ENCODE results near the gene MAFB.

MAFB gene

DNA sequence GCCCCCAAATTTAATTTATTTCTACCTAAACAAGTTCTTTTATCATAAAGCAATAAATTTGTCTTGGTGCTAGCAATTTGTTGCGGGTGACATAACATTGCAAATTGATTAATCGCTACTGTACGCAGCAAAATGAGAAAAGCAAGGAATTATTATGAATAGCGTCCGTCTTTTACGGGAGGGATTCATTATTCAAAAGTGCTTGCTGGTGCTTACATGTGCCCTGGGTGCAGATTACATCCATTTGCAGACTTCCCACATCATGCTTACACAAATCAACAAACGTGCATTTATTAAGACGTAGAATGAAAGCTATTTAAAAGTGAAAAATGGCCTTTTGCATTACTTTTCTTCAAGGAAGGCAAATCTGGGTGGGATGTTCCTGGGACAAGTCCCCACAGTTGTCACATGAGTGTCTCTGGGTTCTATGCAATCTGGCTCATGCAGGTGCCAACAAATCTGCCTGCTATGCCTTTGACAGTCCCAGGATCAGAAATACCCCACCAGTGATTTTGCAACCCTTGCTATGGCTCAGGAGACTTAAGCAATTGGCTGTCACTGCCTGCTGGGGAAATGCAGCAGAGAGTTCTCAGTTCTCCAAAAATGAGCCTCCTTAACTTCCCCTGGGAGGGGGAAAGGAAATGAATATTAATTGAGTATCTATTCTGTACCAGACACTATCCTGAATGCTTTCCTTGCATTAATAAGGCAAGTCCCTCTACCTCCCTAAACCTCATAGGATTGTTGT lies 30.1 kb upstream of the MAFB start:
- no peak for DNase-seq (ENCODE audit: insufficient read length, low spot score)
- no peak for FAIRE-seq
- TF ChIP-seq PAX5 (IDR thresholded peaks at IDR 0.05; ENCODE audit: insufficient read depth, low read length, severe bottlenecking) = no peak
- no peak for TF ChIP-seq POLR2A (IDR thresholded peaks at IDR 0.05; ENCODE audit: low read depth, low read length)
- TF ChIP-seq SPI1 (IDR thresholded peaks at IDR 0.05; ENCODE audit: low read depth, low read length) = no peak
- no peak for TF ChIP-seq POU2F2 (IDR thresholded peaks at IDR 0.05; ENCODE audit: low read depth, low read length)
- no peak for TF ChIP-seq TAF1 (IDR thresholded peaks at IDR 0.05; ENCODE audit: low read depth, low read length)
- TF ChIP-seq POLR2AphosphoS5 (IDR thresholded peaks at IDR 0.05; ENCODE audit: low read depth, low read length) = no peak

GRCh38 chr20:40718214-40718977 lies 29.4 kb upstream of the MAFB start:
- TF ChIP-seq SPI1 (IDR thresholded peaks at IDR 0.05; ENCODE audit: low read depth, low read length) = no peak
- TF ChIP-seq POLR2AphosphoS5 (IDR thresholded peaks at IDR 0.05; ENCODE audit: low read depth, low read length) = no peak
- TF ChIP-seq POLR2A (IDR thresholded peaks at IDR 0.05; ENCODE audit: low read depth, low read length) = no peak
- no peak for TF ChIP-seq POU2F2 (IDR thresholded peaks at IDR 0.05; ENCODE audit: low read depth, low read length)
- no peak for TF ChIP-seq TAF1 (IDR thresholded peaks at IDR 0.05; ENCODE audit: low read depth, low read length)
- TF ChIP-seq PAX5 (IDR thresholded peaks at IDR 0.05; ENCODE audit: insufficient read depth, low read length, severe bottlenecking) = no peak
- FAIRE-seq = no peak
- DNase-seq (ENCODE audit: insufficient read length, low spot score) = no peak

DNA sequence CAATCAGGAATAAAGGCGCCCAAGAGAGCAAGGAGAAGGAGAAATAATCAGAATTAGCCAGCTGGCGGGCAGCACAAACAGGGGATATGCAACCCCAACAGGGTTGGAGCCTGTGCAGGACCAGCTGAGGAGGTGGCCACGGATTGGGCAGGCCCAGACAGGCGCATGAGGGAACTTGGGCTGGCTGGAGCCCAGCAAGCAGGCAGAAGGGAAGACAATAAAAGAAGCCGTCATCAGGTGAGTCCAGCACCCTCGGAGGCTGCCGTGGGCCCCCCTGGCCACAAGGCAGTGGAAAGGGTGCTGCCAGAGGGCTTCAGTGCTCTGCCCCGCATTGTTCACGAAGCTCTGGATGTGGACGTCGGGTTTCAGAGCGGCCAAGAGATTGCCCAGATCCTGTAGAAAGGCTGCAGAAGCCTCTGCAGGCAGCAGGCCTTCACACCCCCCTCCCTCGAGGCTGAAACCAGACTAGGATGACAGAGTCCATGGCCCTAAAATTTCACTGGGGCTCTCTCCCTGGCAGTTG lies 28.4 kb upstream of the MAFB start:
- FAIRE-seq (no peak), DNase-seq (ENCODE audit: insufficient read length, low spot score) (no peak)
- TF ChIP-seq PAX5 (IDR thresholded peaks at IDR 0.05; ENCODE audit: insufficient read depth, low read length, severe bottlenecking) = no peak
- no peak for TF ChIP-seq POLR2A (IDR thresholded peaks at IDR 0.05; ENCODE audit: low read depth, low read length)
- no peak for TF ChIP-seq SPI1 (IDR thresholded peaks at IDR 0.05; ENCODE audit: low read depth, low read length)
- no peak for TF ChIP-seq POLR2AphosphoS5 (IDR thresholded peaks at IDR 0.05; ENCODE audit: low read depth, low read length)
- no peak for TF ChIP-seq TAF1 (IDR thresholded peaks at IDR 0.05; ENCODE audit: low read depth, low read length)
- TF ChIP-seq POU2F2 (IDR thresholded peaks at IDR 0.05; ENCODE audit: low read depth, low read length) = no peak

DNA sequence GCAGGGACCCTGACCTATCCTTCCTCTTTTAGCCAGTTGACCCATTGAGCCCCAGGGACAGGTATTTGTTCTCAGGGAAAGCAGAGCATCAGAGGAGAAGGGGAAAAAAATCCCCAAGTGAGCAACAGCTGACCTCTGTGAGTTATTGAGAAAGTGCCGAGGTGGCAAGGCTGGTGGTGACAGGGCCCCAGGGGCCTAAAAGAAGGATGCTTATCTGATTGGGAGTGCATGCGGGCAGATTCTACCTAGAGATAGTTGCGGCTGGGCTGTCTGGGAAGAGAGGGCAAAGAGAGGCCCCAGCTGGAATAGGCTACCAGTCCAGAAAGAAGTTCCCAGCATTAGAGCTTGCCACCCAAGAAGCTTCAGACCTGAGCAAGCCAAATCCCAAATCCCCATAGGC lies 26.5 kb upstream of the MAFB start:
- no peak for DNase-seq (ENCODE audit: insufficient read length, low spot score)

GRCh38 chr20:40714916-40715315 lies 25.9 kb upstream of the MAFB start:
- no peak for TF ChIP-seq PAX5 (IDR thresholded peaks at IDR 0.05; ENCODE audit: insufficient read depth, low read length, severe bottlenecking)
- no peak for TF ChIP-seq POLR2A (IDR thresholded peaks at IDR 0.05; ENCODE audit: low read depth, low read length)
- TF ChIP-seq TAF1 (IDR thresholded peaks at IDR 0.05; ENCODE audit: low read depth, low read length) = no peak
- no peak for TF ChIP-seq POU2F2 (IDR thresholded peaks at IDR 0.05; ENCODE audit: low read depth, low read length)
- no peak for TF ChIP-seq SPI1 (IDR thresholded peaks at IDR 0.05; ENCODE audit: low read depth, low read length)
- TF ChIP-seq POLR2AphosphoS5 (IDR thresholded peaks at IDR 0.05; ENCODE audit: low read depth, low read length) = no peak
- DNase-seq (ENCODE audit: insufficient read length, low spot score) = no peak
- no peak for FAIRE-seq

More for the DNA sequence above, 26.5 kb upstream of the MAFB start:
- TF ChIP-seq POLR2AphosphoS5 (IDR thresholded peaks at IDR 0.05; ENCODE audit: low read depth, low read length) (no peak), SPI1 (IDR thresholded peaks at IDR 0.05; ENCODE audit: low read depth, low read length) (no peak), PAX5 (IDR thresholded peaks at IDR 0.05; ENCODE audit: insufficient read depth, low read length, severe bottlenecking) (no peak), POLR2A (IDR thresholded peaks at IDR 0.05; ENCODE audit: low read depth, low read length) (no peak), TAF1 (IDR thresholded peaks at IDR 0.05; ENCODE audit: low read depth, low read length) (no peak), POU2F2 (IDR thresholded peaks at IDR 0.05; ENCODE audit: low read depth, low read length) (no peak)
- FAIRE-seq = no peak

DNA sequence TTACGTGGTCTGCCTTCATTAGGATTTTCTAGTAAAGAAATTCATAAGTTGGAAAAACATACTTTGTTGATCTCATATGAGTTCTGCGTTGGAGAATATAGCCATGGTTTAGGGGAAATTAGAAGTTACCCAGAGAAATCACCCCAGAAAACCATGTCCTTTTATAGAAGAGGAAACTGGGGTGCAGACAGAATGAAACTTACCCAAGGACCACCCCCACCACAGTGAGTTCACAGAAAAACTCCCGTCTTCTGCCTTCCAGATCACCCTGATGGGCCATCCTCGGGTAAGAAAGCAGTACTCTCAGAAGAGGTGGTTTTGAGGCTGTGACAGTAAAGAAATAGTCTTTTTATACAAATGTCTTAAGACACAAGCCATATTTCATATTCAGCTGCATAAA lies 25.1 kb upstream of the MAFB start:
- no peak for TF ChIP-seq PAX5 (IDR thresholded peaks at IDR 0.05; ENCODE audit: insufficient read depth, low read length, severe bottlenecking)
- no peak for TF ChIP-seq TAF1 (IDR thresholded peaks at IDR 0.05; ENCODE audit: low read depth, low read length)
- no peak for TF ChIP-seq POU2F2 (IDR thresholded peaks at IDR 0.05; ENCODE audit: low read depth, low read length)
- no peak for TF ChIP-seq POLR2AphosphoS5 (IDR thresholded peaks at IDR 0.05; ENCODE audit: low read depth, low read length)
- no peak for TF ChIP-seq SPI1 (IDR thresholded peaks at IDR 0.05; ENCODE audit: low read depth, low read length)
- TF ChIP-seq POLR2A (IDR thresholded peaks at IDR 0.05; ENCODE audit: low read depth, low read length) = no peak
- DNase-seq (ENCODE audit: insufficient read length, low spot score) = no peak
- no peak for FAIRE-seq

- TF ChIP-seq POLR2AphosphoS5 (IDR thresholded peaks at IDR 0.05; ENCODE audit: low read depth, low read length) (no peak), POU2F2 (IDR thresholded peaks at IDR 0.05; ENCODE audit: low read depth, low read length) (no peak), PAX5 (IDR thresholded peaks at IDR 0.05; ENCODE audit: insufficient read depth, low read length, severe bottlenecking) (no peak), TAF1 (IDR thresholded peaks at IDR 0.05; ENCODE audit: low read depth, low read length) (no peak), POLR2A (IDR thresholded peaks at IDR 0.05; ENCODE audit: low read depth, low read length) (no peak), SPI1 (IDR thresholded peaks at IDR 0.05; ENCODE audit: low read depth, low read length) (no peak)
- FAIRE-seq (no peak), DNase-seq (ENCODE audit: insufficient read length, low spot score) (no peak)
Measured at GRCh38 chr20:40713508-40713907, 24.5 kb upstream of the MAFB start.

DNA sequence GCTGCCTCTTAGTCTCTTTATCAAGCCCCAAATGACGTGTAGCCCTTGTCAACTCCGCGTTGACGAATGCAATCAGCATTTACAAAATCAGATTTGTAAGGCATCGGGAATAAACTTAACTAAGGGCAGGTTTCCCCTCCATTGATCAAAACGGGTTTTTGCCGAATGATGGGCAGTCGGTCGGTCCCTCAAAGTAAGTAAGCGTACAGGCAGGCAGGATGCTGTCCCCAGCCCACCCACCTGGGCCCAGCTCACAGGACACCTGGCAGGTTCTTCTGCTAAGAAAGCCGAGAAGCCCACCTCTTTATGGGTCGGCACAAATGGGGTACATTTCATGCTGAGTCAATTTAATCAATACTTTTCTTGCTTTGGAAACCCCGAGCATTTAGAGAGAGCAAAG lies 22.0 kb upstream of the MAFB start:
- no peak for TF ChIP-seq PAX5 (IDR thresholded peaks at IDR 0.05; ENCODE audit: insufficient read depth, low read length, severe bottlenecking)
- no peak for FAIRE-seq
- DNase-seq (ENCODE audit: insufficient read length, low spot score) = no peak

GRCh38 chr20:40710603-40711002 lies 21.6 kb upstream of the MAFB start:
- TF ChIP-seq TAF1 (IDR thresholded peaks at IDR 0.05; ENCODE audit: low read depth, low read length) = no peak
- no peak for TF ChIP-seq POLR2AphosphoS5 (IDR thresholded peaks at IDR 0.05; ENCODE audit: low read depth, low read length)
- TF ChIP-seq POLR2A (IDR thresholded peaks at IDR 0.05; ENCODE audit: low read depth, low read length) = no peak
- TF ChIP-seq PAX5 (IDR thresholded peaks at IDR 0.05; ENCODE audit: insufficient read depth, low read length, severe bottlenecking) = no peak
- no peak for TF ChIP-seq POU2F2 (IDR thresholded peaks at IDR 0.05; ENCODE audit: low read depth, low read length)
- TF ChIP-seq SPI1 (IDR thresholded peaks at IDR 0.05; ENCODE audit: low read depth, low read length) = no peak
- DNase-seq (ENCODE audit: insufficient read length, low spot score) (no peak), FAIRE-seq (no peak)

Measured in GM12891 (cell line).